GM21526 (cell line): Measurements from ENCODE around the gene COL4A1.

Experiments
- ATAC-seq: cut with Tn5 transposase; IDR thresholded peaks from one replicate; pipeline ENCODE4 v1.9.1; 2021; ENCODE audit warnings: moderate library complexity; ENCODE audit not compliant: unreplicated experiment, low FRiP score

COL4A1 gene

GRCh38 chr13:110182461-110182860, 124.5 kb downstream of the COL4A1 start:
- ATAC-seq, result no peak

DNA sequence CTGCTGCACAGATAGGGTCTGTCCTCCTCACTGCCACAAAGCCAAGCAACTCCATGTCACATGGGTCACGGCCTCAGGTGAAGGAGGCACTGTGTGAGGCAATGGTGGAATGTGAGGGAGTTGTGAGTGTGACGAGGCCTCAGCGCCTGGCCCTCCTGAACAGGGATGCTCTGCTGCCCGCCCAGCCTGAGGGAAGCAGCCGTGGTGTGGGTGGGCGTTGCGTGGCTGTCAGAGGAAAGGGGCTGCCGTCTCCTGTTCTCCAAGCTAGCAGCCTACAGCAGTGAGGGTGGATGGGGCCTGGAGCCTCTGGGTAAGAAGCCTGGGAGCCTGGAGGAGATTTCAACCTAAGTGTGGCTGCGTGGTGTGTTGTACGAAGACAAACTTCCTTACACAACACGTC, 125.0 kb downstream of the COL4A1 start:
- no peak for ATAC-seq

DNA sequence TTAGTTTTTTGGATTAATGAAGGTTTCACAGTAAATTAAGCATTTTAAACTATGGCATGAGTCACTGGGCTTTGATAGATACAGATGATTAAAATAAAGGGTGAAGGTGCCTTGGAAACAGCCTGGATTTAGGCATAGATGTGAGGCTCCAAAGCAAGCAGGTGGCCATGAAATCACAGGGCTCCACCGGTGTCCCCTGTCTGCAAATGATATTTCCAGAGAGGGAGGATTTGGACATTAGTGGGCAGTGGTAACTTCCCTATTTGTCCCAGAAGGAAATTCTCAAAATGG, 127.2 kb downstream of the COL4A1 start:
- ATAC-seq, result no peak

GRCh38 chr13:110179116-110179856, 127.7 kb downstream of the COL4A1 start:
- ATAC-seq, result no peak

DNA sequence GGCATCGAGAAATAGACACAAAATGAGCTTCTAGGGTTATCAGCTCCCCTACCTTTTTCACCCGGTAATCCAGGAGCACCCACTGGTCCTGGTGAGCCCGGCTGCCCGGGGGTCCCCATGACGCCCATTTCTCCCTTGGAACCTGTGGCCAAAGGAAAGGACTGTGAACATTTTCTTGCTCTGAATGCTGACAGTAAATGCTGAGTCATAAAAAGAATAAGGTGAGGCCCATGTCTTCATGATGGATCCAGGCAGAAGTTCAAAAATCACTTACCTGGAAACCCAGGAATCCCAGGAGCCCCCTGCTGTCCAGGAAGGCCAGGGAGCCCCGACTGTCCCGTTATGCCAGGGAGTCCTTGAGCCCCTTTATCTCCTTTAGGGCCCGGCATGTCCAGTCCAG, 129.2 kb downstream of the COL4A1 start:
- no peak for ATAC-seq

- no peak for ATAC-seq
These were observed 130.5 kb downstream of the COL4A1 start for GRCh38 chr13:110176431-110176830.

DNA sequence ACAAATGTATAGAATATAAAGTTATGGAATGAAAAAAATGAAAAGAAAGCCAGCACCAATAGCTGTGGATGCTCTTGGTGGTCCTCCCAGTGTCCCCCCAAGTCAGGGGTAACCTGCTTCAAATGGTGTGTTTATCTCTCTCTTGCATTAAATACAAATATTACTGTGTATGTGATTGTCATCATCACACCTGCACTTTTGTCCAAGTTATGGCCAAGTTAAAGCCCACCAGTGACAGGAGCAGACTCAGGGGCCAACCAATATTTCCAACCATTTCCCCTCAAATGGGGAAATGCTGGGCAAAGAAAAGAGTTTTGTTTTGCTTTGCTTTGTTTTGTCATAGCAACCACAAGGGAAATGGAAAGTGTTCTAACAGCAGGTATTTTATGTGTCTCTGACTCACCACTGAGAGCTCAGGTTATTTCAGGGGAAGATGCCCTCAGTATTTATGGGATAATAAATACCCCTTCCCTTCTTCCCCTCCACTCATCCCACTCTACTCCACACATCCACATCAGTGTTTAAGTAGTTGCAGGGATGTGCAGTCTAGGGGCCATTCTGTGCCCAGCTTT, 133.6 kb downstream of the COL4A1 start:
- no peak for ATAC-seq

DNA sequence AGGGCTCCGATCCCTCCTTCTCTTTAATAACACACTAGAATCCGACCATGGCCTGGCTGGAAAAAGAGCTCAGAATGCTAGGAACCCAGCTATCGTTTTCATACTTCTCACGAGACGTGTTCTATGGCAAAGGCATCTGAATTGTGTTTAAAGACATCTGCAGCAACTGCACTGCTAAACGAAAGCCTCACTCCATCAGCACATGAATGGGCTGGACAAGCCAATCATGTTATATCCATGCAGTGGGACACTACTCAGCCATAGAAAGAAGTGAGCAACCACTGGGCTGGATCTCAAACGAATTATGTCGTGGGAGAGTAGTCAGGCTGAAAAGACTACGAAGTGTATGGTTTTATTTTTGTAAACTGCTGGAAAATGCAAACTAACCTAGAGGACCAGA, 136.1 kb downstream of the COL4A1 start:
- ATAC-seq, result no peak

- no peak for ATAC-seq
These were observed 136.8 kb downstream of the COL4A1 start for GRCh38 chr13:110170020-110170790.

GRCh38 chr13:110168999-110169933, 137.7 kb downstream of the COL4A1 start:
- ATAC-seq, result no peak

DNA sequence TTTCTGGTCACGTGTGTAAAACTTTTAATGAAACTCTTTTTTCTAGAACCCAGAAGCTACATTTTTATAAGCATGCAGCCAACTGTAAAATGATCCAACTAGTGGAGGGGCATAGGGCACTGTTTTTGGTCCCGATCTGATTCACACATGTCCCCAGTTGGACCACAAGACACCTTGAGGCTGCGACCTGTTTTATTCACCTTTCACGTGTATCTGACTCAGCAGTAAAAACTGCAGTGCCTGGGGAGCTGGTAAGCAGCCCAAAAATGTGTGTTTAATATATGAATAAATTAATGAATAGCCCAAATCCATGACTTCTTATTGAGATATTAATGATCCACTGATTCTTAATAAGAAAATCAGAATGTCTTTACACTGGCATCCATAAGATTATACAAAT, 140.4 kb downstream of the COL4A1 start:
- ATAC-seq, result no peak

- ATAC-seq, result no peak
These were observed 142.3 kb downstream of the COL4A1 start for GRCh38 chr13:110164706-110165105.

- ATAC-seq, result no peak
These were observed 143.9 kb downstream of the COL4A1 start for GRCh38 chr13:110162866-110163658.

GRCh38 chr13:110162053-110162452, 144.9 kb downstream of the COL4A1 start:
- no peak for ATAC-seq

GRCh38 chr13:110161112-110161882, 145.7 kb downstream of the COL4A1 start:
- no peak for ATAC-seq

DNA sequence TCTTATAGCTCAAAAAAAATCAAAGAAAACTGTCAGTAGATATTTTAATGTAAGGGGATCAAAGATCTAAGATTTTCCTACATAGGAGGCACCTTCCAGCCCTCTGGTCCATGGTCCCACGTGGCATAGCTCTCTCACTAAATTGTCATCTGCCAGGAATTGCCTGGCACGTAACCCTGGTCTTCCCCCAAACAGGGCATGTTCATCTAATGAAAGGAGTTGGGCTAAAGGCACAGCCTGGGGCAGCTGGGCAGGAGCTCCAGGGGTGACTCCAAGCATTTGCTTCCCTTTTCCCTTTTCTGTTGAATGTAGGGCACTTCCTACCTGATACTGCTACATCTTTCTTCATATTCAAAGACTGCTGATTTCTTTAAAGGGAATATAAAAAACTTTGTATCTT, 148.7 kb downstream of the COL4A1 start:
- no peak for ATAC-seq

DNA sequence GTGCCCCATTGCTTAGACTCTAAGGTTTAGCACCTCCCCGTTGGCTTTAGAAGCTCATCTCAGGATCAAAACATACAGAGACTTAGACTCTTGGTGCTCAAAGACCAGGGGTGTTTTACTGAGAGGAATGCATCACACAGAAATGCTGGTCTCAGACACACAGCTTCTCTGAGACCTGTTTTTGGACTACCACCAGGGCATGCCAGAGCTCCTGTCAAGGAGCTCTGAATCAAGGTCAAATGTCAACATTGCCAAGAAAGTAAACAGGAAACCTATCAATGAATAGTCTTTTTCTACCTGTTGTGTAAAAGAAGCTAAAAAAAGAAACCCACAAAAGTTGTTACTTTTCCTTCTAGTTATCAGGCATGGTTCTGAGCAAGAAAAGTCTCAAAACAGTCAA, 149.2 kb downstream of the COL4A1 start:
- ATAC-seq, result no peak

- no peak for ATAC-seq
These were observed 150.5 kb downstream of the COL4A1 start for GRCh38 chr13:110156301-110157049.

GRCh38 chr13:110155072-110155471, 151.9 kb downstream of the COL4A1 start:
- ATAC-seq, result no peak
